ENCODE measurements around the gene MRC1. TPM values are rescaled to one million over a fixed set of nuclear protein-coding genes. Genes with fewer than 3 reads are reported as not detected.
"Not testable (repeated sequence)": the region's sequence is repeated elsewhere in the genome, so short reads cannot be mapped to it uniquely, and the experiment has no call there.

The MRC1 gene
- total RNA-seq, 1 donor from 2014 or later = 0.10 TPM

- DNase-seq (ENCODE audit: low read depth) = no peak
Measured at GRCh38 chr10:17905491-17905890, 96.3 kb downstream of the MRC1 start.

GRCh38 chr10:17906002-17906401 lies 96.9 kb downstream of the MRC1 start:
- DNase-seq (ENCODE audit: low read depth) = no peak

DNA sequence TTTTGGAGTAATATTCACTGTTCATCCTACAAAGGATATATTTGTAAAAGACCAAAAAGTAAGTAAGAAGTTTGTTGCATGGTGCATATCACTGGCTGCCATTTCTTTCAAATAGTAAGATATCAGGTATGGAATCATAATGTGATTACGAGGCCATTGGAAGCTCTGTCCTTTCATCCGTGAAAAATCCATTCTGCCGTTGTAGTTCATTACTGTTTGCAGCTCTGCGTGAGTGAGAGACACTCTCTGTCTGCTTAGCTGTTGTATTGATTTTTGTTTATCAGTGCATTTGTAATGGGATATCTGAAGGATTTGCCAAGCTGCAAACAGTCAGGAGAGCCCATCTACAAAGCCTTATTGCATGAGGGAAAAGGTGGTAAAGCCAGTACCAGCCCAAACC lies 98.5 kb downstream of the MRC1 start:
- DNase-seq (ENCODE audit: low read depth) = no peak

- peak; percentile 47 for DNase-seq (ENCODE audit: low read depth)
Measured at GRCh38 chr10:17910125-17910789, 101.1 kb downstream of the MRC1 start.

- DNase-seq (ENCODE audit: low read depth) = no peak
Measured at GRCh38 chr10:17912754-17913153, 103.6 kb downstream of the MRC1 start.

DNA sequence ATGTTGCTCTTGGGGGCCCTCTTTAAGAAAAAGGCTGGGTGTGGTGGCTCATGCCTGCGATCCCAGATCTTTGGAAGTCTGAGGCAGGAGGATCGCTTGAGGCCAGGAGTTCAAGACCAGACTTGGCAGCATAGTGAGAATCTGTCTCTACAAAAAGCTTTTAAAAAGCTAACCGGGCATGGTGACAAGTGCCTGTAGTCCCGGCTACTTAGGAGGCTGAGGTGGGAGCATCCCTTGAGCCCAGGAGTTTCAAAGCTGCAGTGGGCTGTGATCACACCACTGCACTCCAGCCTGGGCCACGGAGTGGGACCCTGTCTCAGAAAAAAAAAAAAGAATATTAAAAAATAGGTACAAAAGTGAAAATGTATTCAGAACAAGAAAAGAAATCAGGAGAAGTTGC lies 104.5 kb downstream of the MRC1 start:
- DNase-seq (ENCODE audit: low read depth) = no peak

DNA sequence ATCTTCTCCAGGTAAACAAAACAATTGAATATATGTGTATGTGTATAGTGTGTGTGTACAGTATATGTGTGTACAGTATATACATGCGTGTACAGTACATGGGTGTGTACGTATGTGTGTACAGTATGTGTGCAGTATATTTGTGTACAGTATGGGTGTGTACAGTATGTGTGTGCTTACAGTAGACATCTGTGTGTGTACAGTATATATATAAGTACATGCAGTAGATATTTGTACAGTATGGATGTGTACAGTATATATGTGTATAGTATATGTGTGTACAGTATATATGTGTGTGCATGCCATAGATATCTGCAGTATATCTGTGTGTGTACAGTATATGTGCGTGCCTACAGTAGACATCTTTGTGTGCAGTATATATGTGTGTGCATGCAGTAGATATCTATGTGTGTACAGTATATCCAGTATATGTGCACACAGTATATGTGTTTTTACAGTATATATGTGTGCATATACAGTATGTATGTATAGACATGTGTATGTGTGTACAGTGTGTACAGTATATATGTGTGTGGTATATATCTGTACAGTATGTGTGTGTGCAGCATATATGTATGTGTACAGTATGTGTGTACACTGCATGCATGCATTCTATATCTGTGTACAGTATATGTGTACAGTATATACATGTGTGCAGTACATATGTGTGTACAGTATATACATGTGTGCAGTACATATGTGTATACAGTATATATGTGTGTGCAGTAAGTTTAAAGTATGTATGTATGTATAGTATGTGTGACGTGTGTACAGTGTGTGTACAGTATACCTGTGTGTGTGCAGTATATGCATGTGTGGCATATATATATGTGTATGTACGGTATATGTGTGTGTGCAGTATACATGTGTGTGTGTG lies 105.3 kb downstream of the MRC1 start:
- DNase-seq (ENCODE audit: low read depth) = no peak

- DNase-seq (ENCODE audit: low read depth) = no peak
Measured at GRCh38 chr10:17915181-17915580, 106.0 kb downstream of the MRC1 start.

DNA sequence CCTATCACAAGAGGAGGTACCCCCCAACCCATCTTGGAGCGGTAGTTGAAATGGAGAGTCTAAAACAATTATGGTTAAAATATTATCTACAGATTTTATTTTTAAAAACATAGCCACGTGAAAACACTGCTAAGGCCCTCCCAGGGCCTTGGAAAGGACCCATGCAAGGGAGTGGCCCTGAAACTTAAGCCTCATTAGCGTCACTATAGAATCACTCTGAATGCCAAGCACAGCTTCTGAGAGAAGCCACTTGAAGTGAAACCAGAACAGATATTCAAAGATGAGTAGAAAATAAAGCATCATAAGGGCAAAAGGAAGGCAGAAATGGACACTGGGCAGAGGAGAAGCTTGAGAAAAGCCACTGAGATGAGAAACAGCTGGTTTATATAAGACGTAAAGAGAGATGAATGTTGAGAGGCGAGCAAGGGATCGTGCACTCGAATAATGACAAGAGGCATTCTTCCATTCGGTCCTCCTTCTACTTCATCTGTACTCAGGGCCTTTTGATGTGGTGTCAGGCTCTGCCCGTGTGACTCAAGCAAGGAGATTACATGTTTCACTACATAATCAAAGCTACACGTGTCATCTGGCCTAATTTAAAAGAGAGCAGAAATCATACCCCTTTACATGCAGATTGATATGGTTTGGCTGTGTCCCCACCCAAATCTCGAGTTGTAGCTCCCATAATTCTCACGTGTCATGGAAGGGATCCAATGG lies 109.2 kb downstream of the MRC1 start:
- DNase-seq (ENCODE audit: low read depth) = no peak

GRCh38 chr10:17921378-17921777 lies 112.2 kb downstream of the MRC1 start:
- no peak for DNase-seq (ENCODE audit: low read depth)

DNA sequence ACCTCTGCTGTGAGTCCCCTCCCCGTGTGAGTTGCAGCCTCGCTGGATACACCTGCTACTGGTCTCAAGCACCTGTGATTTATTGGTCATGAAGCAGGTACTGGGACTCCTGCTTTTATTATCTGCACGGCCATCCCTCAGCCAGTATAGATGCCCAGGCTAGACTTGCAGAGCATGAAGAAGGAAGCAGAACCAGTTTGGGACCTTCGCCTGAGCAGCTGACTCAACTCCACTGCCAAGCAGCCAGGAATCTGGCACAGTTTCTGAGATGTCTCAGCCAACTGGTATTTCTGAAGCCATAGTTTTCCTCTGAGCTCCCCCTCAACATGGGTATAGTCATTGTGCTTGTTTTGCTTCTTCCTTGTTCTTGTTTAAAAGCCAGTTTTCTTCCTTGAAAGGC lies 114.6 kb downstream of the MRC1 start:
- DNase-seq (ENCODE audit: low read depth) = peak; percentile 85

DNA sequence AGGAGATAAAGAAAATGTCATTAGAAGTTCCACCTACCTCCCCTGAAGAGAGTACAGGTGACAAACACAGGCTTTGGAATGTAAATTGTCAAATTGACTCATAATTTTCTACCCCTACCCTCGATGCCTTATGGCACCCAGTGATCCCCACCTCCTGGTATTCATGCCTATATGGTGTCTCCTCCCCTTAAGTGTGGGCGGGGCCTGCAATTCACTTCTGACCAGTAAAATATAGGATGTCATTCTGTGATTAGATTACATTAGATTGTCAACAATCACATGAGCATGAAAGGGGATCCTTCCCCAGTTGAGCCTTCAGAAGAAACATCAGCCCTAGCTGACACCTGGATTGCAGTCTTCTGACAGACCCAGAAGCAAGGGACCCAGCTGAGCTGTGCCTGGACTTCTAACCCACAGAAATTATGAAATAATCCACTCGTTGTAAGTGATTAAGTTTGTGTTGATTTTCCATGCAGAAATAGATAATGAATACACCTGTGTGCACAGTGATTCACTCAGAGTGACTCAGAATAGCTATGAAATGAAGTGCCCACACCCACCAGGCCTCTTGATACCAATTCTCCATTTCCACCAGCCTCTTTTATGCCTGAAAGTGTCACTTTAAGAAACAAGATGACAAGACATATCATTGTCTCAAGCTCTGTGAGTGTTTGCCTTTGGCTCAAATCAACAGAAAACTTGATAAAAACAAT lies 134.0 kb downstream of the MRC1 start:
- DNase-seq (ENCODE audit: low read depth) = no peak

DNA sequence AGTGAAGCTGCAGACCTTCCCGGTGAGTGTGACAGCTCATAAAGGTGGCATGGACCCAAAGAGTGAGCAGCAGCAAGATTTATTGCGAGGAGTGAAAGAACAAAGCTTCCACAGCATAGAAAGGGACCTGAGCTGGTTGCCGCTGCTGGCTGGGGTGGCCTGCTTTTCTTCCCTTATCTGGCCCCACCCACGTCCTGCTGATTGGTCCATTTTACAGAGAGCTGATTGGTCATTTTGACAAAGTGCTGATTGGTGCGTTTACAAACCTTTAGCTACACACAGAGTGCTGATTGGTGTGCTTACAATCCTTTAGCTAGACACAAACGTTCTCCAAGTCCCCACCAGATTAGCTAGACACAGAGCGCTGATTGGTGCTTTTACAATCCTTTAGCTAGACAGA lies 141.1 kb downstream of the MRC1 start:
- not testable (repeated sequence) for DNase-seq (ENCODE audit: low read depth)

DNA sequence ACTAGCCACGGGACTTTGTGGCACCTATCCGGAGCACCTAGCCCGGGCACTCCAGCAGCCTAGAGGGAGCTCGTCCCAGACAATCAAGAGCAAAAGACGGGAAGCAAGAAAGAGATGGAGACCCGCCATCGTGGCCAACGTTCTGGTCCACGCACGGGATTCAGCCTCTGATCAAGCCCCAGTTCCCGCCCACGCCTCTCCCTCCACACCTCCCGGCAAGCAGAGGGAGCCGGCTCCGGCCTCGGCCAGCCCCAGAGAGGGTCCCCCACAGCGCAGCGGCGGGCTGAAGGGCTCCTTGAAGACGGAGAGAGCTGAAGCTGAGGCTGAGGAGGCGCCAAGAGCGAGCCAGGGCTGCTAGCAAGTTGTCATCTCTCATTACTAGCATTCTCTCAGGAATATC lies 141.6 kb downstream of the MRC1 start:
- no peak for DNase-seq (ENCODE audit: low read depth)

- peak; percentile 17 for DNase-seq (ENCODE audit: low read depth)
Measured at GRCh38 chr10:17951868-17952371, 142.8 kb downstream of the MRC1 start, which contains the start of gene SLC39A12. SLC39A12 (plus strand) TSS chr10:17951918; CDS start chr10:17953277, 1,359 bp downstream.

- not testable (repeated sequence) for DNase-seq (ENCODE audit: low read depth)
Measured at GRCh38 chr10:17954372-17954771, 145.2 kb downstream of the MRC1 start.

DNA sequence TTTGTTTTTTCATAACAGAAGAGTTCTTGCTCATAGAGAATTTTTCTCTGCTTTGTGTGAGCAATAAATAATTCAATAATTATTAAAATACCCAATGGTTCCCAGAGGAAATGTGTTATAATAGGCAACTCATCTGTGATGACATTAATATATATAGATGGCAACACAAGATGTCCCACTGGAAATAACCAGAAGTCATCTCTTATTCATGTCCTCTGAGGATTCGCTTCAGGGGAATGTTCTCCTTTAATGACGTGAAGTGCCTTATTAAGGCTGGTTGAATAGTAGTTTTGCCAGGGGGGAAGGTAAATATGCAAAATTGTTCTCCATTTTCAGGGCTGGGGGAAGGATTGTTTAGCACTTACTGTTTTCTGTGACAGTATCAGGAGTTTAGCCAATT lies 145.7 kb downstream of the MRC1 start:
- DNase-seq (ENCODE audit: low read depth) = peak; percentile 1

DNA sequence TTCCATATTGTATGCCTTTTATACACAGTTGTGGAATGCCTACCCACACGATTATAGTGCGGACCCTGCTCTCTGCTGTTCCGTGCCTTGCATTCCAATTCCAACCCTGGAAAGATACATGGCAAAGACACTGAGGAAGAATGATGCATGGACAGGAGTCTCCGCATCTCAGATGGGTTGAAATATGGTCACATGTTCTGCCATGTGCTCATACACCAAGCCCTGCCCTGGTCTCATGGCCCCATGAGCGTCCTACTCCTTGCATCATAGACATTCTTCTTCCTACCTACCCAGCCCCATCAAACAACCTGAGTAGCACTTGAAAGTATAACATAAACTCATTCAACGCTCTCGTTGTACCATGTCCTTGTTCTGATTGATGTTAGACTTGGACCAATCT lies 148.9 kb downstream of the MRC1 start:
- DNase-seq (ENCODE audit: low read depth) = no peak

DNA sequence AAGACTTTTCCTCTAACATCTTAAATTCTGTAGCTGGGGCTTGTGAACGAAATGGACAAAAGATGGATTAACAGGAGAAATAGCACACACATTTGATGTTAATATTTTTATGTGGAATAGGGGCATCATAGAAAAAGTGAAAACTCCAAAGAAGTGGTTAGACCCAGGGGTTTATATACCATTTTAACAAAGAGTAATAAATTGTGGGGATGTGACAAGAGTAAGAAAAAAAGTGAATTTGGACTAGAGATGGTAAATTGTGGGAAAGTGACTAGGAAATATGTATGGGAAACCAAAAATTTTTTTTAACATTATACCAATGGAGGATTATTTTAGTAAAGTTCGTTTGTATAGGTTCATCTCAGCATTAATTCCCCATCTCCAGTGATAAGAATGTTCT lies 150.7 kb downstream of the MRC1 start:
- no peak for DNase-seq (ENCODE audit: low read depth)

All from renal cortical epithelial cell (primary cell).